Common myeloid progenitor, CD34-positive (primary cell): ENCODE measurements around the gene ACVRL1.
A peak's percentile ranks its signal among the peaks of the same experiment; 100 is the strongest.

ENCODE experiments used
- CTCF ChIA-PET: fragments of 350-600 bp; sonication (Branson Sonifier 250); formaldehyde crosslinking; loops from one replicate; lab custom pipeline; 2021; ENCODE audit warnings: antibody characterized with exemption; lab: Charles Lee
- POLR2A ChIA-PET: fragments of 350-600 bp; sonication (Branson Sonifier 250); formaldehyde crosslinking; loops from one replicate; lab custom pipeline; 2021; ENCODE audit warnings: antibody characterized with exemption; lab: Charles Lee
- DNase-seq, 3 donors: peaks; one replicate each; pipeline versions ENCODE4 v3.0.0 to v3.0.0-alpha.2; 2013
- H3K27ac ChIP-seq, 2 experiments: 1 replicate in 1 of 2; 2 replicates in 1 of 2; pipeline ENCODE4 v1.7.0; 2013; ENCODE audit warnings: inconsistent platforms in 2 of 2, low read length in 2 of 2, mild to moderate bottlenecking in 2 of 2, low read depth in 1 of 2, moderate library complexity in 1 of 2; ENCODE audit not compliant: severe bottlenecking in 2 of 2, insufficient read depth in 1 of 2, poor library complexity in 1 of 2
- H3K27me3 ChIP-seq, 5 experiments: replicated peaks in 2 of 5; 1 replicate in 3 of 5; 2 replicates in 2 of 5; pipeline versions ENCODE4 v1.6.1 to v1.7.0; 2013; ENCODE audit warnings: low read length in 4 of 5, mild to moderate bottlenecking in 2 of 5, moderate library complexity in 2 of 5, inconsistent platforms in 1 of 5; ENCODE audit not compliant: insufficient read depth in 5 of 5, control insufficient read depth in 4 of 5
- H3K36me3 ChIP-seq, 4 experiments: 1 replicate in 2 of 4; 2 replicates in 2 of 4; pipeline versions ENCODE4 v1.6.1 to v1.7.0; 2013; ENCODE audit warnings: low read length in 3 of 4, control low read depth in 1 of 4, mild to moderate bottlenecking in 1 of 4; ENCODE audit not compliant: control insufficient read depth in 4 of 4, insufficient read depth in 4 of 4
- H3K4me1 ChIP-seq, 4 experiments: 1 replicate in 3 of 4; 2 replicates in 1 of 4; pipeline versions ENCODE4 v1.6.1 to v1.7.1; 2013; ENCODE audit warnings: low read length in 3 of 4, mild to moderate bottlenecking in 3 of 4, control low read depth in 1 of 4, inconsistent platforms in 1 of 4, moderate library complexity in 1 of 4; ENCODE audit not compliant: control insufficient read depth in 4 of 4, insufficient read depth in 4 of 4; ENCODE audit errors: control extremely low read depth in 1 of 4
- H3K4me3 ChIP-seq, 7 experiments: 1 replicate in 4 of 7; 2 replicates in 3 of 7; pipeline versions ENCODE4 v1.5.1 to v1.7.0; 2013; ENCODE audit warnings: mild to moderate bottlenecking in 7 of 7, low read length in 6 of 7, moderate library complexity in 6 of 7, inconsistent platforms in 2 of 7, low read depth in 2 of 7, control low read depth in 1 of 7; ENCODE audit not compliant: insufficient read depth in 4 of 7, control insufficient read depth in 1 of 7; ENCODE audit errors: extremely low read depth in 1 of 7
- H3K9me3 ChIP-seq, 5 experiments: 1 replicate in 4 of 5; 2 replicates in 1 of 5; pipeline versions ENCODE4 v1.6.1 to v1.7.1; 2013; ENCODE audit warnings: low read length in 4 of 5, mild to moderate bottlenecking in 2 of 5, inconsistent platforms in 1 of 5, low read depth in 1 of 5, moderate library complexity in 1 of 5; ENCODE audit not compliant: control insufficient read depth in 4 of 5, insufficient read depth in 2 of 5; ENCODE audit errors: control extremely low read depth in 1 of 5
- WGBS: methylation state at CpG from one replicate; pipeline ENCODE4 v1.1.5; 2013; ENCODE audit not compliant: insufficient coverage; 5-methylcytosine and 5-hydroxymethylcytosine counted together

ACVRL1 gene

GRCh38 chr12:51872689-51872981 lies 34.7 kb upstream of the ACVRL1 start:
- Histone ChIP-seq H3K4me1 (peaks cover 4 to 60% (median 49%) of the 10 kb centered on the region in 4 experiments), H3K27ac (no peak overlapping the region), H3K4me3 (no peak overlapping the region), H3K27me3 (peaks cover 0 to 6% (median 0%) of the 10 kb centered on the region in 5 experiments), H3K36me3 (no peaks in the 10 kb centered on the region), H3K9me3 (no peaks in the 10 kb centered on the region)
- CTCF ChIA-PET, result interaction anchor here (2.1 to 7.7 kb wide), 10 partner anchors 9 to 109 kb away, joined by 5 to 88 read pairs (median 24); no protein-coding TSS in a partner anchor
- DNase-seq, result no peak
- POLR2A ChIA-PET, result no interaction called here
- WGBS, result no CpG with 5 or more reads among the region's 3 CpGs

- Histone ChIP-seq H3K36me3 (no peaks in the 10 kb centered on the region), H3K4me1 (peaks cover 4 to 52% (median 41%) of the 10 kb centered on the region in 4 experiments), H3K27ac (no peak overlapping the region), H3K9me3 (no peaks in the 10 kb centered on the region), H3K4me3 (no peak overlapping the region), H3K27me3 (peaks cover 0 to 2% (median 0%) of the 10 kb centered on the region in 5 experiments)
- CTCF ChIA-PET, result interaction anchor here (1.0 to 7.7 kb wide), 7 partner anchors 9 to 54 kb away, joined by 4 to 88 read pairs (median 25); no protein-coding TSS in a partner anchor
- no peak for DNase-seq
- POLR2A ChIA-PET, result interaction anchor here (0.6 kb wide), 1 partner anchor 45 kb away, joined by 3 read pairs; no protein-coding TSS in a partner anchor
- WGBS, result 96% methylated on average over 7 of the region's 8 CpGs
These were observed 33.9 kb upstream of the ACVRL1 start for GRCh38 chr12:51873251-51873994.

GRCh38 chr12:51874000-51874399 lies 33.3 kb upstream of the ACVRL1 start:
- POLR2A ChIA-PET, result interaction anchor here (0.6 kb wide), 1 partner anchor 45 kb away, joined by 3 read pairs; no protein-coding TSS in a partner anchor
- DNase-seq, result peak; percentile 52 to 57 (median 56)
- H3K36me3 ChIP-seq, result no peaks in the 10 kb centered on the region
- no peak overlapping the region for H3K4me3 ChIP-seq
- H3K9me3 ChIP-seq, result no peaks in the 10 kb centered on the region
- H3K4me1 ChIP-seq, result peaks cover 4 to 47% (median 36%) of the 10 kb centered on the region in 4 experiments
- no peaks in the 10 kb centered on the region for H3K27me3 ChIP-seq
- WGBS, result 17% methylated on average over 4 of the region's 8 CpGs
- CTCF ChIA-PET, result interaction anchor here (1.0 to 7.7 kb wide), 10 partner anchors 8 to 452 kb away, joined by 3 to 88 read pairs (median 12); a partner anchor contains a TSS
- no peak overlapping the region for H3K27ac ChIP-seq

DNA sequence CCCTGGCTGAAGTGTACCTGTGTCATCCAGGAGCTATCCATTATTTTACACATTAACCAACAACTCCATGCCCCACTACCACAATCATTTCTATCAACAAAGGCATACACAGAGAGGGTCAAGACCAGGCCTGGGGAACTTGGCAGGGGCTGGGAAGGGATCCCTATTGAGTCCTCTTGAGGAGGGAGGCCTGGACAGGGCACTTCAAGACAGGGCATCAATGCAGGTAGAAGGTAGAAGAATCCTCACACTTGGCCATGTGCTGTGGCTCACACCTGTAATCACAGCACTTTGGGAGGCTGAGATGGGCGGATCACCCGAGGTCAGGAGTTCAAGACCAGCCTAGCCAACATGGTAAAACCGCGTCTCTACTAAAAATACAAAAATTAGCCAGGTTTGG lies 32.8 kb upstream of the ACVRL1 start:
- WGBS, result 93% methylated on average over 2 of the region's 4 CpGs
- ChIA-PET POLR2A (interaction anchor here (1.5 kb wide), 1 partner anchor 54 kb away, joined by 4 read pairs; no protein-coding TSS in a partner anchor), CTCF (interaction anchor here (1.0 to 7.7 kb wide), 18 partner anchors 9 to 605 kb away, joined by 3 to 88 read pairs (median 8); a partner anchor contains a TSS)
- Histone ChIP-seq H3K27ac (no peak overlapping the region), H3K4me1 (peaks cover 4 to 42% (median 31%) of the 10 kb centered on the region in 4 experiments), H3K27me3 (no peaks in the 10 kb centered on the region), H3K4me3 (no peak overlapping the region), H3K36me3 (no peaks in the 10 kb centered on the region), H3K9me3 (no peaks in the 10 kb centered on the region)
- no peak for DNase-seq

DNA sequence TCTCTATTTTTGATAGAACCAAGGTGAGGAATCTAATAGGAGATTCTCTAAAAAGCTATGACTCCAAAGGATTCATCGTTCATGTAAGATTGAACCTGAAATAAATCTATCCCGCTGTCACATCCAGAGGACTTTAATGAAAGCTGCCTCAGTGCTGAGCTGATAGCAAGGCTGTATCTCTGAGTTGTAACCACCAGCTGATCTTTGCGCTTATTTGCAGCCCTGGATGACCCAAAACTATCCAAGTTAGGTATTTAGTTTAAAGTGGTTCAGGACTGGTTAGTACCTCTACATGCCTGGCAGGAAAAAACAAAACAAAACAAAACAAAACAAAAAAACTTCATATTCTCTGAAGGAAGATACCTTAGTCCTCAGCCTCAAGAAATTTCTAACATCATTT lies 28.2 kb upstream of the ACVRL1 start:
- DNase-seq, result no peak
- 91% methylated on average over 3 of the region's 3 CpGs for WGBS
- ChIA-PET CTCF (interaction anchor here (0.7 to 2.3 kb wide), 9 partner anchors 10 to 458 kb away, joined by 3 to 8 read pairs (median 3); partner anchors contain the start of gene ACVRL1), POLR2A (no interaction called here)
- Histone ChIP-seq H3K4me1 (peaks cover 0 to 4% (median 2%) of the 10 kb centered on the region in 4 experiments), H3K36me3 (no peaks in the 10 kb centered on the region), H3K4me3 (no peak overlapping the region), H3K27ac (no peak overlapping the region), H3K9me3 (no peaks in the 10 kb centered on the region), H3K27me3 (no peaks in the 10 kb centered on the region)

- Histone ChIP-seq H3K36me3 (no peaks in the 10 kb centered on the region), H3K27me3 (no peaks in the 10 kb centered on the region), H3K4me1 (peaks cover 8 to 20% (median 15%) of the 10 kb centered on the region in 4 experiments), H3K27ac (no peak overlapping the region), H3K4me3 (no peak overlapping the region), H3K9me3 (peaks cover 0 to 5% (median 0%) of the 10 kb centered on the region in 5 experiments)
- CTCF ChIA-PET, result interaction anchor here (1.3 kb wide), 1 partner anchor 8 kb away, joined by 7 read pairs; no protein-coding TSS in a partner anchor
- POLR2A ChIA-PET, result interaction anchor here (0.5 kb wide), 1 partner anchor 797 kb away, joined by 3 read pairs; the partner anchor contains the start of gene KRT1
- WGBS, result 83% methylated on average over 1 of the region's 1 CpG
- DNase-seq, result no peak
These were observed 24.0 kb upstream of the ACVRL1 start for GRCh38 chr12:51883295-51883694.
